GM18505 (cell line): ENCODE measurements around the gene NPFF.
A peak's percentile ranks its signal among the peaks of the same experiment; 100 is the strongest.
"Not testable (repeated sequence)": the region's sequence is repeated elsewhere in the genome, so short reads cannot be mapped to it uniquely, and the experiment has no call there.

Source experiments
- ATAC-seq: cut with Tn5 transposase; IDR thresholded peaks from one replicate; pipeline ENCODE4 v1.9.1; 2021; ENCODE audit not compliant: unreplicated experiment
- POLR2A ChIP-seq: IDR thresholded peaks from 4 replicates; pipeline ENCODE4 v1.6.1; 2011; ENCODE audit warnings: borderline replicate concordance; ENCODE audit not compliant: insufficient read depth, insufficient read length; ENCODE audit errors: extremely low read depth

The NPFF gene

GRCh38 chr12:53506881-53507602 is at the start of gene NPFF:
Gene NPFF, minus strand, starts transcription at chr12:53507484. Its CDS starts 10 bp downstream, at chr12:53507474.
- no peak for ATAC-seq
- TF ChIP-seq POLR2A: no peak

- ATAC-seq: no peak
- TF ChIP-seq POLR2A: no peak
Observed at GRCh38 chr12:53552361-53553327, 45.4 kb upstream of the NPFF start.

GRCh38 chr12:53551889-53552291 is 44.6 kb upstream of the NPFF start:
- TF ChIP-seq POLR2A: no peak
- ATAC-seq: no peak

- ATAC-seq: no peak
Observed at GRCh38 chr12:53550595-53550994, 43.3 kb upstream of the NPFF start.

GRCh38 chr12:53550131-53550530 is 42.8 kb upstream of the NPFF start:
- ATAC-seq: not testable (repeated sequence)

More at GRCh38 chr12:53550595-53550994, 43.3 kb upstream of the NPFF start:
- TF ChIP-seq POLR2A: no peak

- ATAC-seq: not testable (repeated sequence)
Observed at GRCh38 chr12:53548354-53548753, 41.1 kb upstream of the NPFF start.

GRCh38 chr12:53543539-53543938 is 36.3 kb upstream of the NPFF start:
- peak; percentile 76 for ATAC-seq
- no peak for TF ChIP-seq POLR2A

- ATAC-seq: no peak
- TF ChIP-seq POLR2A: no peak
Observed at GRCh38 chr12:53539526-53539925, 32.2 kb upstream of the NPFF start.

- no peak for ATAC-seq
- no peak for TF ChIP-seq POLR2A
Observed at GRCh38 chr12:53538209-53538689, 31.0 kb upstream of the NPFF start.

- ATAC-seq: no peak
- no peak for TF ChIP-seq POLR2A
Observed at GRCh38 chr12:53536962-53537361, 29.7 kb upstream of the NPFF start.

- no peak for TF ChIP-seq POLR2A
- ATAC-seq: no peak
Observed at GRCh38 chr12:53533471-53533870, 26.2 kb upstream of the NPFF start.

- no peak for ATAC-seq
- TF ChIP-seq POLR2A: no peak
Observed at GRCh38 chr12:53532524-53533445, 25.5 kb upstream of the NPFF start.

- TF ChIP-seq POLR2A: no peak
- no peak for ATAC-seq
Observed at GRCh38 chr12:53532021-53532420, 24.7 kb upstream of the NPFF start.

GRCh38 chr12:53530920-53531319 is 23.6 kb upstream of the NPFF start:
- ATAC-seq: no peak

More at GRCh38 chr12:53530920-53531319, 23.6 kb upstream of the NPFF start:
- TF ChIP-seq POLR2A: no peak
